PC-9 (cell line): ENCODE results near the gene ARHGAP26.

Source experiments
- CTCF ChIP-seq: fragments of 200-600 bp; sonication (generic); conservative IDR thresholded peaks from 2 replicates; pipeline ENCODE4 v1.6.1; 2017; ENCODE audit warnings: mixed run types, antibody characterized with exemption, mild to moderate bottlenecking, moderate library complexity
- EZH2 ChIP-seq: fragments of 200-600 bp; sonication (generic); IDR thresholded peaks from 2 replicates; pipeline ENCODE4 v1.8.0; 2017; ENCODE audit warnings: antibody characterized with exemption, low read depth

- TF ChIP-seq CTCF (no peak), EZH2 (no peak)
These were observed 104.4 kb downstream of the ARHGAP26 start for GRCh38 chr5:142874540-142874939.
